Suppressor macrophage treated with lipopolysaccharide for 1 hour (primary cell): ENCODE results near the gene DNTT.

Experiments
- DNase-seq, 3 donors: peaks; one replicate each; pipeline ENCODE4 v3.0.0-alpha.2; 2020 to 2022

DNTT gene

GRCh38 chr10:96304230-96304629 lies at the start of gene DNTT:
DNTT (plus strand) TSS chr10:96304434; CDS start chr10:96304498, 64 bp downstream.
- DNase-seq = no peak

- DNase-seq = no peak
Observed at GRCh38 chr10:96254976-96255375, 49.3 kb upstream of the DNTT start.

- no peak for DNase-seq
Observed at GRCh38 chr10:96255549-96256333, 48.5 kb upstream of the DNTT start.

GRCh38 chr10:96257944-96258343 lies 46.3 kb upstream of the DNTT start:
- peak; percentile 82 to 91 (median 90) for DNase-seq

GRCh38 chr10:96259150-96259549 lies 45.1 kb upstream of the DNTT start:
- DNase-seq = no peak

GRCh38 chr10:96260014-96260413 lies 44.2 kb upstream of the DNTT start:
- peak; percentile 54 to 76 (median 63) for DNase-seq

GRCh38 chr10:96261132-96261531 lies 43.1 kb upstream of the DNTT start:
- peak in 2 of 3 donors; percentile 35 to 48 for DNase-seq

- peak in 1 of 3 donors; percentile 32 for DNase-seq
Observed at GRCh38 chr10:96261930-96262329, 42.3 kb upstream of the DNTT start.

- DNase-seq = no peak
Observed at GRCh38 chr10:96263176-96263575, 41.1 kb upstream of the DNTT start.

GRCh38 chr10:96263669-96264068 lies 40.6 kb upstream of the DNTT start:
- peak; percentile 45 to 74 (median 49) for DNase-seq

GRCh38 chr10:96264938-96265337 lies 39.3 kb upstream of the DNTT start:
- DNase-seq = no peak

- DNase-seq = no peak
Observed at GRCh38 chr10:96266118-96266770, 38.0 kb upstream of the DNTT start.

GRCh38 chr10:96267234-96267705 lies 37.0 kb upstream of the DNTT start:
- DNase-seq = no peak

- no peak for DNase-seq
Observed at GRCh38 chr10:96268341-96268909, 35.8 kb upstream of the DNTT start.

GRCh38 chr10:96269438-96270300 lies 34.6 kb upstream of the DNTT start:
- DNase-seq = no peak

GRCh38 chr10:96270571-96270970 lies 33.7 kb upstream of the DNTT start:
- DNase-seq = peak; percentile 81 to 87 (median 86)

GRCh38 chr10:96271016-96271815 lies 33.0 kb upstream of the DNTT start, which contains the start of gene BLNK:
BLNK (minus strand) TSS chr10:96271569; CDS start chr10:96271398, 171 bp downstream.
- DNase-seq = peak; percentile 84 to 94 (median 90)

GRCh38 chr10:96272316-96273280 lies 31.6 kb upstream of the DNTT start:
- DNase-seq = no peak

GRCh38 chr10:96275685-96276418 lies 28.4 kb upstream of the DNTT start:
- no peak for DNase-seq

- DNase-seq = no peak
Observed at GRCh38 chr10:96276426-96276825, 27.8 kb upstream of the DNTT start.
